A549 (cell line): Measurements from ENCODE around the gene ENO1. TPM values are rescaled to one million over a fixed set of nuclear protein-coding genes. Genes with fewer than 3 reads are reported as not detected.
A peak's percentile ranks its signal among the peaks of the same experiment; 100 is the strongest.

Source experiments
- ATAC-seq, 2 experiments: fragments of 200-7000 bp in 1 of 2; fragments of >200 bp in 1 of 2; cut with Nextera tagmentation in 1 of 2; cut with Tn5 transposase in 1 of 2; 3 replicates each; pipeline versions ENCODE4 v1.8.0 to v1.9.1; 2018 to 2020; ENCODE audit warnings: mild to moderate bottlenecking in 1 of 2, moderate library complexity in 1 of 2
- CTCF ChIA-PET: fragments of 300-600 bp; sonication (Branson Sonifier 250); formaldehyde crosslinking; extraction: SDS; loops from one replicate; lab custom pipeline; 2021; ENCODE audit warnings: antibody characterized with exemption, inconsistent platforms; lab: Yijun Ruan, JAX
- POLR2A ChIA-PET: fragments of 350-600 bp; formaldehyde crosslinking; extraction: SDS; loops from one replicate; lab custom pipeline; 2021; ENCODE audit warnings: antibody characterized with exemption, inconsistent platforms; lab: Yijun Ruan, JAX
- DNase-seq, 2 experiments: peaks; one replicate each; pipeline versions ENCODE4 v3.0.0 to v3.0.0-alpha.2; 2011 to 2016; ENCODE audit warnings: low read depth in 1 of 2, low spot score in 1 of 2
- FAIRE-seq: peaks from 2 replicates; lab custom pipeline; 2011; peaks lifted over from hg19 to GRCh38; lab: Jason Lieb, UNC
- H3K27ac ChIP-seq, 2 experiments: fragments of >200 bp; sonication (Bioruptor Twin); formaldehyde crosslinking; 3 replicates each; pipeline ENCODE4 v1.5.1; 2016 to 2017
- H3K4me1 ChIP-seq: fragments of >200 bp; sonication (Bioruptor Twin); formaldehyde crosslinking; 3 replicates; pipeline ENCODE4 v1.6.1; 2016
- H3K4me2 ChIP-seq: fragments of >200 bp; sonication (Bioruptor Twin); formaldehyde crosslinking; 3 replicates; pipeline ENCODE4 v1.6.1; 2016
- H3K4me3 ChIP-seq: fragments of >200 bp; sonication (Bioruptor Twin); formaldehyde crosslinking; 3 replicates; pipeline ENCODE4 v1.5.1; 2016
- H3K9me3 ChIP-seq: fragments of >200 bp; sonication (Bioruptor Twin); formaldehyde crosslinking; 3 replicates; pipeline ENCODE4 v1.6.1; 2016
- BHLHE40 ChIP-seq: IDR thresholded peaks from 2 replicates; pipeline ENCODE4 v1.6.1; 2012; ENCODE audit warnings: low read depth, low read length, inconsistent platforms
- CBX8 ChIP-seq: fragments of 200-600 bp; sonication (generic); IDR thresholded peaks from 2 replicates; pipeline ENCODE4 v1.6.1; 2016
- CHD2 ChIP-seq: fragments of 150-350 bp; IDR thresholded peaks from 2 replicates; pipeline ENCODE4 v1.6.1; 2014; ENCODE audit warnings: low read length; ENCODE audit not compliant: partially characterized antibody
- CTCF ChIP-seq: fragments of >200 bp; sonication (Bioruptor Twin); formaldehyde crosslinking; IDR thresholded peaks from 3 replicates; pipeline ENCODE4 v1.5.1; 2016
- EHF ChIP-seq: fragments of 250-450 bp; sonication (Bioruptor Pico); IDR thresholded peaks from 2 replicates; pipeline ENCODE4 v1.5.0; 2020; ENCODE audit warnings: mild to moderate bottlenecking
- EHMT2 ChIP-seq: fragments of 200-600 bp; sonication (generic); IDR thresholded peaks from 2 replicates; pipeline ENCODE4 v1.6.1; 2016; ENCODE audit warnings: antibody characterized with exemption, low read depth, mild to moderate bottlenecking, moderate library complexity
- ELK1 ChIP-seq: fragments of 150-350 bp; IDR thresholded peaks from 2 replicates; pipeline ENCODE4 v1.6.1; 2014; ENCODE audit warnings: low read depth, mild to moderate bottlenecking, low read length
- HES2 ChIP-seq: fragments of >200 bp; sonication (Bioruptor Twin); formaldehyde crosslinking; IDR thresholded peaks from 2 replicates; pipeline ENCODE4 v1.6.1; 2016
- HMGXB4 ChIP-seq: fragments of 250-450 bp; sonication (Bioruptor Pico); IDR thresholded peaks from 2 replicates; pipeline ENCODE4 v1.5.0; 2021; ENCODE audit warnings: mild to moderate bottlenecking, moderate library complexity, borderline replicate concordance
- HOXA7 ChIP-seq: fragments of 250-450 bp; sonication (Bioruptor Pico); IDR thresholded peaks from 2 replicates; pipeline ENCODE4 v1.5.0; 2020; ENCODE audit warnings: mild to moderate bottlenecking, moderate library complexity
- JUN ChIP-seq, 2 experiments: fragments of >200 bp; sonication (Bioruptor Twin); formaldehyde crosslinking; IDR thresholded peaks; 2 replicates in 1 of 2; 3 replicates in 1 of 2; pipeline ENCODE4 v1.6.1; 2016 to 2017
- JUNB ChIP-seq: fragments of >200 bp; sonication (Bioruptor Twin); formaldehyde crosslinking; IDR thresholded peaks from 2 replicates; pipeline ENCODE4 v1.6.1; 2016
- MAX ChIP-seq: IDR thresholded peaks from 2 replicates; pipeline ENCODE4 v1.6.1; 2012
- MAZ ChIP-seq: fragments of 150-350 bp; IDR thresholded peaks from 2 replicates; pipeline ENCODE4 v1.6.1; 2014; ENCODE audit warnings: antibody characterized with exemption, low read depth, low read length, borderline replicate concordance
- PHF8 ChIP-seq: fragments of 200-600 bp; sonication (generic); IDR thresholded peaks from 2 replicates; pipeline ENCODE4 v1.6.1; 2016; ENCODE audit warnings: low read depth, mild to moderate bottlenecking, antibody characterized with exemption, moderate library complexity, borderline replicate concordance
- POLR2AphosphoS2 ChIP-seq: conservative IDR thresholded peaks from 2 replicates; pipeline ENCODE4 v1.6.1; 2012; ENCODE audit warnings: low read length, improper control_type of control experiment, inconsistent platforms
- RAD21 ChIP-seq, 2 experiments: fragments of >200 bp in 1 of 2; sonication (Bioruptor Twin) in 1 of 2; formaldehyde crosslinking in 1 of 2; IDR thresholded peaks in 1 of 2; conservative IDR thresholded peaks in 1 of 2; 2 replicates in 1 of 2; 3 replicates in 1 of 2; pipeline ENCODE4 v1.6.1; 2012 to 2018; ENCODE audit warnings: inconsistent platforms in 1 of 2
- RARB ChIP-seq: fragments of 250-450 bp; sonication (Bioruptor Pico); IDR thresholded peaks from 2 replicates; pipeline ENCODE4 v1.8.0; 2021; ENCODE audit warnings: mild to moderate bottlenecking, moderate library complexity
- RFX5 ChIP-seq: fragments of 450-650 bp; IDR thresholded peaks from 2 replicates; pipeline ENCODE4 v1.7.1; 2014; ENCODE audit warnings: antibody characterized with exemption, mild to moderate bottlenecking, moderate library complexity
- SMC3 ChIP-seq: fragments of >200 bp; sonication (Bioruptor Twin); formaldehyde crosslinking; IDR thresholded peaks from 3 replicates; pipeline ENCODE4 v1.6.1; 2018; ENCODE audit warnings: inconsistent platforms
- USF2 ChIP-seq: fragments of 450-650 bp; IDR thresholded peaks from 2 replicates; pipeline ENCODE4 v1.6.1; 2014; ENCODE audit warnings: antibody characterized with exemption
- ZC3H11A ChIP-seq: fragments of 450-650 bp; IDR thresholded peaks from 2 replicates; pipeline ENCODE4 v1.6.1; 2014; ENCODE audit warnings: antibody characterized with exemption, mild to moderate bottlenecking
- ZFP36 ChIP-seq: fragments of 450-650 bp; IDR thresholded peaks from 2 replicates; pipeline ENCODE4 v1.6.1; 2014; ENCODE audit warnings: borderline replicate concordance; ENCODE audit not compliant: partially characterized antibody
- WGBS: methylation state at CpG from one replicate; pipeline ENCODE4 v1.1.6; 2017; ENCODE audit errors: missing lambda C conversion rate; 5-methylcytosine and 5-hydroxymethylcytosine counted together
- polyA plus RNA-seq, 4 experiments: library from polyadenylated mRNA; depleted of rRNA in 3 of 4; stranded (reverse); fragments of >200 nt; fragmentation: RNase III in 1 of 4; extraction: RNeasy Plus Mini Kit Qiagen cat#74134 plus additional on column Dnase treatment in 1 of 4; gene quantifications; 2 replicates in 3 of 4; 3 replicates in 1 of 4; pipeline ENCODE4 v1.2.3, GENCODE V29; 2011 to 2017

ENO1 gene
- polyA plus RNA-seq, 2 of the 4 experiments (the other 2 are of a cell fraction): 1,899 to 2,981 TPM

- peak; percentile 4 to 20; a peak in 5 of 6 replicates for ATAC-seq
- no peaks in the 10 kb centered on the region for H3K9me3 ChIP-seq
- TF ChIP-seq POLR2AphosphoS2 (0 out of 2 replicates have a peak, but pooled peaks have one; percentile 61), ZC3H11A (no peak), RAD21 (conservative IDR thresholded peaks at IDR 0.05 in 1 of 2, IDR thresholded peaks at IDR 0.05 in 1 of 2) (peak; percentile 37 to 43; a peak in 4 of 5 replicates), SMC3 (0 out of 3 replicates have a peak, but pooled peaks have one; percentile 39), JUNB (no peak), MAZ (no peak), JUN (IDR thresholded peaks at IDR 0.05) (peak in 1 of 2 experiments; percentile 36; a peak in 1 of 5 replicates), CBX8 (no peak), CTCF (peak; percentile 52)
- DNase-seq: peak in 1 of 2 experiments; percentile 72
- WGBS: 81% methylated on average over 12 of the region's 12 CpGs
- no peak overlapping the region for H3K4me2 ChIP-seq
- POLR2A ChIA-PET: interaction anchor here (0.7 to 2.7 kb wide), 5 partner anchors 10 to 20 kb away, joined by 3 to 12 read pairs (median 3); partner anchors contain the start of gene ENO1
- no peak overlapping the region for H3K4me3 ChIP-seq
- peaks cover 40% of the 10 kb centered on the region; the same call in 2 of the 3 replicates for H3K4me1 ChIP-seq
- CTCF ChIA-PET: interaction anchor here (1.0 to 8.6 kb wide), 15 partner anchors 10 to 385 kb away, joined by 3 to 87 read pairs (median 4); partner anchors contain the start of gene ENO1
- H3K27ac ChIP-seq: peak overlapping the region in 1 of 2 experiments; percentile 56; a peak in 2 of 6 replicates
- no peak for FAIRE-seq
Measured at GRCh38 chr1:8858888-8859706, 19.4 kb downstream of the ENO1 start.

GRCh38 chr1:8858112-8858668 lies 20.3 kb downstream of the ENO1 start:
- CTCF ChIA-PET: interaction anchor here (1.0 to 8.6 kb wide), 12 partner anchors 10 to 147 kb away, joined by 3 to 87 read pairs (median 4); partner anchors contain the start of gene ENO1

GRCh38 chr1:8856689-8857412 lies 21.6 kb downstream of the ENO1 start:
- H3K4me2 ChIP-seq: no peak overlapping the region
- no peak overlapping the region for H3K4me3 ChIP-seq
- 0 out of 6 replicates have a peak overlapping the region, but pooled peaks of 1 of the 2 experiments have one; percentile 6 for H3K27ac ChIP-seq
- no peak for FAIRE-seq
- H3K9me3 ChIP-seq: no peaks in the 10 kb centered on the region
- peak; percentile 16 to 38 for ATAC-seq
- peaks cover 18% of the 10 kb centered on the region; the same call in 2 of the 3 replicates for H3K4me1 ChIP-seq
- ChIA-PET CTCF (interaction anchor here (0.8 to 8.6 kb wide), 7 partner anchors 8 to 148 kb away, joined by 3 to 87 read pairs (median 4); no protein-coding TSS in a partner anchor), POLR2A (interaction anchor here (0.8 to 1.3 kb wide), 2 partner anchors 9 to 22 kb away, joined by 3 to 7 read pairs; partner anchors contain the start of gene ENO1)
- no peak for DNase-seq
- WGBS: 92% methylated on average over 14 of the region's 14 CpGs
- TF ChIP-seq HES2: no peak
- no peak for TF ChIP-seq PHF8
- no peak for TF ChIP-seq CHD2
- TF ChIP-seq RARB (CRISPR knock-in tag): peak; percentile 22; the same call in 1 of the 2 replicates
- no peak for TF ChIP-seq ZFP36
- TF ChIP-seq EHMT2: no peak
- TF ChIP-seq BHLHE40: no peak
- TF ChIP-seq EHF (CRISPR knock-in tag): no peak
- TF ChIP-seq JUN (IDR thresholded peaks at IDR 0.05): 0 out of 5 replicates have a peak, but pooled peaks of 1 of the 2 experiments have one; percentile 19
- no peak for TF ChIP-seq ELK1
- no peak for TF ChIP-seq HMGXB4 (CRISPR knock-in tag)
- TF ChIP-seq USF2: no peak
- no peak for TF ChIP-seq MAX

More at GRCh38 chr1:8858112-8858668, 20.3 kb downstream of the ENO1 start:
- WGBS: 67% methylated on average over 2 of the region's 2 CpGs
- POLR2A ChIA-PET: interaction anchor here (0.6 to 1.3 kb wide), 5 partner anchors 8 to 16 kb away, joined by 3 to 7 read pairs (median 3); no protein-coding TSS in a partner anchor
- TF ChIP-seq RFX5 (no peak), HOXA7 (CRISPR knock-in tag) (0 out of 2 replicates have a peak, but pooled peaks have one; percentile 29)
- Histone ChIP-seq H3K4me3 (no peak overlapping the region), H3K4me1 (peaks cover 31% of the 10 kb centered on the region; the same call in 2 of the 3 replicates), H3K9me3 (no peaks in the 10 kb centered on the region), H3K27ac (peak overlapping the region in 1 of 2 experiments; percentile 14; a peak in 1 of 6 replicates), H3K4me2 (no peak overlapping the region)
- FAIRE-seq: no peak
- no peak for DNase-seq
- ATAC-seq: peak; percentile 1 to 3; a peak in 1 of 6 replicates
